SIG-M5 (cell line): ENCODE measurements around the gene SMPD4.
"Not testable (repeated sequence)": the region's sequence is repeated elsewhere in the genome, so short reads cannot be mapped to it uniquely, and the experiment has no call there.

Experiments
- DNase-seq: peaks from one replicate; lab custom pipeline; 2025; lab: John Stamatoyannopoulos, UW

Gene SMPD4

GRCh38 chr2:130186391-130186790 lies 5.0 kb upstream of the SMPD4 start:
- DNase-seq = no peak

GRCh38 chr2:130185896-130186295 lies 4.5 kb upstream of the SMPD4 start:
- DNase-seq = no peak

- DNase-seq = no peak
Measured at GRCh38 chr2:130185436-130185835, 4.0 kb upstream of the SMPD4 start.

- no peak for DNase-seq
Measured at GRCh38 chr2:130183512-130184373, 2.3 kb upstream of the SMPD4 start.

- DNase-seq = not testable (repeated sequence)
Measured at GRCh38 chr2:130182826-130183511, 1.6 kb upstream of the SMPD4 start.

- DNase-seq = not testable (repeated sequence)
Measured at GRCh38 chr2:130181880-130182682, 679 bp upstream of the SMPD4 start, which contains the start of gene MZT2B. Gene MZT2B, plus strand, starts transcription at chr2:130182262. Its CDS starts 21 bp downstream, at chr2:130182283.

GRCh38 chr2:130180404-130181324 lies 738 bp downstream of the SMPD4 start:
- DNase-seq = not testable (repeated sequence)

- not testable (repeated sequence) for DNase-seq
Measured at GRCh38 chr2:130174866-130175265, 6.5 kb downstream of the SMPD4 start.

GRCh38 chr2:130169896-130170295 lies 11.5 kb downstream of the SMPD4 start:
- no peak for DNase-seq

GRCh38 chr2:130169163-130169562 lies 12.2 kb downstream of the SMPD4 start:
- not testable (repeated sequence) for DNase-seq

- not testable (repeated sequence) for DNase-seq
Measured at GRCh38 chr2:130166611-130167010, 14.8 kb downstream of the SMPD4 start.

- no peak for DNase-seq
Measured at GRCh38 chr2:130165293-130166016, 15.9 kb downstream of the SMPD4 start.

GRCh38 chr2:130162968-130163367 lies 18.4 kb downstream of the SMPD4 start:
- no peak for DNase-seq

GRCh38 chr2:130162486-130162885 lies 18.9 kb downstream of the SMPD4 start:
- not testable (repeated sequence) for DNase-seq

- DNase-seq = not testable (repeated sequence)
Measured at GRCh38 chr2:130160838-130161705, 20.3 kb downstream of the SMPD4 start.

- DNase-seq = no peak
Measured at GRCh38 chr2:130160131-130160530, 21.3 kb downstream of the SMPD4 start.

- DNase-seq = not testable (repeated sequence)
Measured at GRCh38 chr2:130159376-130159775, 22.0 kb downstream of the SMPD4 start.

GRCh38 chr2:130158631-130159030 lies 22.8 kb downstream of the SMPD4 start:
- DNase-seq = no peak

- DNase-seq = not testable (repeated sequence)
Measured at GRCh38 chr2:130157825-130158514, 23.4 kb downstream of the SMPD4 start.
